Amniotic stem cell (primary cell): ENCODE data around the gene CRYBG2.
"Not testable (repeated sequence)": the region's sequence is repeated elsewhere in the genome, so short reads cannot be mapped to it uniquely, and the experiment has no call there.

Experiments used
- DNase-seq: peaks from one replicate; lab custom pipeline; 2025; lab: John Stamatoyannopoulos, UW

Gene CRYBG2

DNA sequence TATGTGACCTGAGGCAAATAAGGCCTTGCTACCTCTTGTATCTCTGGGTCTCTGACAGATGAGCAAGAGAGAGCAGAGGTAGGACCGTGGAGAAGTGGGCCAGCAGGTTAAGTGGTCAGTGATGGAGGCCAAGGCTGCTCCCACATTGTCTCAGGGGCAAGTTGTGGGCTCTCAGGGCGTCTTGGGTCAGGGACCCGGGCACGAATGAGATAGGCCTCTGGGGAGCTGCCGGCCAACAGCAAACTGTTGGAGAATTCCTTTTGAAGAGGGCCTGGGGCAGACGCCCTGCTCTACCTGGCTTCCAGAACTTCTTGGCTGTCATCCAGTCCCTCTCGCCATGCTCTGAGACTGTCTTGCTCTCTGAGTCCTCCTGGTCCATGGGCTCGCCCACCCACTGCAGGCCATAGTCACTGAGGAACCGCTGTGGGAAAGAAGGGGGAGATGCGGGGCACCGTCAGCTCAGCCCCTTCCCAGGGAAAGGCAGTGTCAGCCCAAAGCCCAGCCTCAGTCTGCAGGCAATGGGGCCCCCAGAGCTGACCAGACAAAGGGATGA, 59.9 kb downstream of the CRYBG2 start:
- no peak for DNase-seq

DNA sequence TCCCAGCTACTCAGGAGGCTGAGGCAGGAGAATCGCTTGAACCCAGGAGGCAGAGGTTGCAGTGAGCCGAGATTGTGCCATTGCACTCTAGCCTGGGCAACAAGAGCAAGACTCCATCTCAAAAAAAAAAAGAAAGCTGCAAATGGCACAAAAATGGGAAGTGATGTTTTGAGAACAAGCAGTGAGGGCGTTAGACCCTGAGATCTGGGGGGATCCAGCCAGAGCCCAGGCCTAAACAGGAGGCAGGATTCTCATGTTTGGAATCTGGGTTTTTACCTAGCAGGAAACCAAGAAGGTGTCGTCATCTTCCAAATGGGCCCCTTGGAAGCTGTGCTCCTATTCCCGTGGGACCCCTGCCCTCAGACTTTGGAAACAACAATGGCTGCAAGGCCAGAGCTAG, 61.2 kb downstream of the CRYBG2 start:
- not testable (repeated sequence) for DNase-seq

DNA sequence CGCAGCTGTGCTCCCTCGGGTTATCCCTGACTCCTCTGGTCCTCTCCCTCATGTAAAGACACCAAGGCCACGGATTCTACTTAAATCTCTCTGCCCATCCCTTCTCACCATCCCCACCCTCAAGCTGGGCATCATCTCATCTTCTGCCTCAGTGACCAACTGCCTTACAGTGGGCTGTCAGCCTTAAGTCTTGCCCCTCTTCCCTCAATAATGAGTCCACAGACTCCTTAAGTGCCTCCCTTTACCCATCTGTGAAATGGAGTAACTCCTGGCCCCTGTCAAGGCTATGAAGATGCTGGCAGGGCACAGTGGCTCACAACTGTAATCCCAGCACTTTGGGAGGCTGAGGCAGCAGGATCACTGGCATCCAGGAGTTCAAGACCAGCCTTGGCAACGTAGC, 62.0 kb downstream of the CRYBG2 start:
- DNase-seq, result no peak

- DNase-seq, result no peak
These were observed 62.5 kb downstream of the CRYBG2 start for GRCh38 chr1:26291433-26291832.

DNA sequence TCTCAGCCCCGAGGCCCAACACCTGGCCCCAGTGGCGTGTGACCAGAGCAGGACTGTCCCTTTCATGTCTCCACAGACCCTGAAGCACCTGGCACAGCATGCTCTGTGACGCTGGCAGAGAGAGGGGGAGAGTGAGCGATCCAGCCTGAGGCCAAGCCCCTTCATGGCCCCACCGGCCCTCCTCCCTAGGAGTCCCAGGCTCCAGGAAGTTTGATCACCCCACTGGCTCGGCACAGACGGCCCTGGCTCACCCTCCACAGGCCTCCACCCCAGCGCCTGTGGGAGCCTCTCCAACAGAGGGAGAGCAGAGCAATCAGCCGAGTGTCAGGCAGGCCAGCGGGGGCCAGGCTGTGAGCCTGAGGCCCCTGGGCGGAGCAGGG, 63.1 kb downstream of the CRYBG2 start:
- no peak for DNase-seq

DNA sequence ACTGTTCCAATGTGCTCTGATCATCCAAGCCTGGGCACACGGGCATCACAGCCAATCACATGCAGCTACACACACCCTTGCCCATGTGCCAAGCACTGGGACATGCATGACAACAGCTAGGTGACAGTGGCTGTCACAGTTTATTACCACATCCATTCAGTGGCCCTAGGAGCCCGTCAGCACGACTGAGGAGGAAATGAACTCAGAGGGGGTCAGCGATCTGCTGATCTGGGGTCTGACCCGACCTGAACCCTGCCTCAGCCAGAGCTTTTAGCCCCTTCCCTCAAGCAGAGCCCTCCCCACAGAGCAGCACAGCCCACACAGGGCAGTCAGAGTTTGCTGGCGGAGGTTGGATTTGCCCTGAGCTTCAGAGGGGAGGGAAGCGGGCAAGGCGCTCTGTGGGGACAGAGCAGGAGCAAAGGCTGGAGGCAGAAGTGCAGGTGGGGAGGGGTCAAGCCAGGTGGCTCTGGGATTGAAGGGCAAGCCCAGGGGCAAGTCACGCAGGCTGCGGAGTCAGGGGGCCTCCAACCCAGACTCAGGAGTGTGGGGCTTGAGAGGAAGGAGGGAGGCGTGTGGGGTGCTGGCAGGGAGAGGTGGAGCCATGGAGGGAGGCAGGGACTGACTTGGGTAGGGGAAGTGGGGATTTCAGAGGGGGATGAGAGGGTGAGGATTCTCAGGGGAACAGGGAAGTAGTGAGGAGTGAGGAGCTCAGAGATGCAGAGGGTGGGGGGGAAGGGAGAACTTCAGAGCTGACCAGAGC, 63.6 kb downstream of the CRYBG2 start:
- no peak for DNase-seq

DNA sequence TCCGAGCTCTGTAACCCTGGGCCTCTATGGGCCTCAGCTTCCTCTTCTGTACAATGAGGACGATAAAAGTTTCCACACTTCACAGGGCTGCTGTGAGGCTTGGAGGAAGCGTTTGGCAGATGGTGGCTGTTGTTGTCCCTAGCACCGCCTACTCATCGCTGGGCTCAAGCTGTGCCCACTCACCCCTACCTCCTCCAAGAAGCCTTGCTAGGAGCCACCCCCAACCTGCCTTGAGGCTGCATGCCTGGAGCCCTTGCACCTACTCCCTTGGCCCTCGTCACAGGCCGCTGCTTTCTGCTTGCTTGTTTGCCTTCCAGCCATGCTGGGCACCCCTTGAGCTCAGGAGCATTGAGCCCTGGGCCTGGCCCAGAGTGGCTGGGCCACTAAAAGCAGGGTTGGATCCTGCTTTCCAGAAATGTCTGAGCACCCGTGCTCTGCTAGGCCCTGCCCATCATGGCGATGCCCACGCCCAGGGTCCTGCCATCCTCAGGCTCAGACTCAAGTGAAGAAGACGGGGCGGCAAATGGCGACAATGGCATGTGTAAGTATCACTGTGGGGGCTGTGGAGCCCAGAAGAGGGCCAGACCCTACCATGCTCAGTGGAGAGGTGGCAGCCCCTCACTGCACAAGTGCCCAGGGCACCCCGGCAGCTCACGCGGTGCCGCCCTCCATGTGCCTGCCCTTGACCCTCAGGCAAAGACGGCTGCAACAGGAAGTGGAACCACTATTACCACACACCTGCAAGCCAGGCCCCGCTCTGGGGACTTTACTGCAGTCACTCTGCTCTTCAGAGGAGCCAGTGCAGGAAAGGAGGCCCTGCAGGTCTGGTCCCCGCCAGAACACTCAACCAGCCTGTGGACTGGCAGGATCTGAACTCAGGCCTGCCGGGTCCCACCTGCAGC, 64.5 kb downstream of the CRYBG2 start:
- no peak for DNase-seq

DNA sequence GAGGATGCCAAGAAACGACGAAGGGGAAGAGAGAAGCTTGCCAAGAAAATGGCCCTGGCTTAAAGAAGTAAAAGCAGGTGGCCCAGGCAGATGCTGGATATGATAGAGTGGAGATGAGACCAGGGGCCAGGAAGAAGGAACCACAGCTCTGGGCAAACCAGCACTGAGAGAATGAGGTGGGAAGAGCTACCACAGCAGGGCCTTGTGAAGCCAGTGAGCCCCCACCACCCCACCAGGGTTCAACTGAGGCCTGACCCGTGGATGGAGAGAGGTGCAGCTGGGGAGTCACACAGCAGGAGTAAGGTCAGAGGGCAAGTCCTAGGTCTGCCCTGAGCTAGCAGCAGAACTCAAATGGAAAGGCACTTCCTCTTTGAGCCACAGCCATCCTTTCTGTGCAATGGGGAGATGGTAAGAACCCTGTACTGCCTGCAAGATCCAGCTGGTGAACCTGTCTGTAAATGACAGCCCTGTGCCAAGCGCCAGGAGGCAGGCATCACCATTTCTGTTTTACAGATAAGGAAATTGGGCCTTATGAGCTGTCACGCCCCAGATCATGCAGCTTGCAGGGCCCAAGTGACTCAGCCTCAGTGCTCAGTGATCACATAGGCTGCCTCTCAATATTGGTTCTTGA, 65.5 kb downstream of the CRYBG2 start:
- DNase-seq, result no peak

GRCh38 chr1:26287811-26288210, 66.1 kb downstream of the CRYBG2 start:
- DNase-seq, result no peak

DNA sequence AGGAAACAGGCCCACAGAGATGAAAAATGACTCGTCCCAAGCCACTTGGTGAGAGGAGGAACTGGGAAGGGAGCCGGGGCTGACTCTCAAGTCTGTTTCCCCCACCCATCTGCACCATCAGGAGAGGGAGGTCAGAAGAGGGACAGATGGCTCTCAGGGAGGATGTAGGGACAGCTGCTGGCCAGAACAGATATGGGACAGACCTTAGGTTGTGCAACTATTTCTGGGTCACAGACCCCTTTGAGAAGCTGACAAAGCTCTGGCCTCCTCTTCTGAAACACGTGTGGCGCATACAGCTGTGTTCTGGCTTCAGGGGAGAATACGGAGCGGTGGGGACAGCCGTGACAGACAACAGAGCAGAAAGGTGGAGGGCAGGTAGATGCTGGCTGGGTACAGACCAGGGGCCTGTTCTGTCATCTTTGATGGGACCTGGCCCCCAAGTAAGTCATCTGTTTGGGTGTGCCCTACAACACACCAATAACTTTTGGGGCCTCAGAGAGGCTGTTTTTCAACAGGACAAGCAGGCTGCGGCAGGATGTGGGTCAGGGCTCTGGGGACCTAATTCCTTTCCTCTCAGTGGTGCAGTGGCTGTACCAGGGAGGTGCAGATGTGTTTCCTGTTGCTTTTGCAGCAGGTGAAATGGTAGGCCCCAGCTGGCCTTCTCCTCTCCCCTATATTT, 66.8 kb downstream of the CRYBG2 start:
- DNase-seq, result no peak

DNA sequence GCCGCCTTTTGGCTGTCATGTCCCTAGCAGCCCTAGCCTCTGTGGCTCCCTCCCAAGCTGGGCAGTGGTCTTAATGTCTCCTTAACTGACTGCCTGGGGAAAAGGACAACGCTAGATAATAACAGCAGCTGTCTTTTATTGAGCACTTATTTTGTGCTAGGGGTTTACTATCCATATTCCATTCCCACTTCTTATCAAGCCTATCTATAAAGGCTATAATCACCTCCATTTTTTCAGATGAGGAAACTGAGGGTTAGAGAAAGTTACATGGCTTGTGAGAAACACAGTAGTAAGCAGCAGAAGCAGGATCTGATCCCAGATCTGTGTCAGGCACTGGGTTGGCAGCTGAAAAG, 67.9 kb downstream of the CRYBG2 start:
- no peak for DNase-seq

DNA sequence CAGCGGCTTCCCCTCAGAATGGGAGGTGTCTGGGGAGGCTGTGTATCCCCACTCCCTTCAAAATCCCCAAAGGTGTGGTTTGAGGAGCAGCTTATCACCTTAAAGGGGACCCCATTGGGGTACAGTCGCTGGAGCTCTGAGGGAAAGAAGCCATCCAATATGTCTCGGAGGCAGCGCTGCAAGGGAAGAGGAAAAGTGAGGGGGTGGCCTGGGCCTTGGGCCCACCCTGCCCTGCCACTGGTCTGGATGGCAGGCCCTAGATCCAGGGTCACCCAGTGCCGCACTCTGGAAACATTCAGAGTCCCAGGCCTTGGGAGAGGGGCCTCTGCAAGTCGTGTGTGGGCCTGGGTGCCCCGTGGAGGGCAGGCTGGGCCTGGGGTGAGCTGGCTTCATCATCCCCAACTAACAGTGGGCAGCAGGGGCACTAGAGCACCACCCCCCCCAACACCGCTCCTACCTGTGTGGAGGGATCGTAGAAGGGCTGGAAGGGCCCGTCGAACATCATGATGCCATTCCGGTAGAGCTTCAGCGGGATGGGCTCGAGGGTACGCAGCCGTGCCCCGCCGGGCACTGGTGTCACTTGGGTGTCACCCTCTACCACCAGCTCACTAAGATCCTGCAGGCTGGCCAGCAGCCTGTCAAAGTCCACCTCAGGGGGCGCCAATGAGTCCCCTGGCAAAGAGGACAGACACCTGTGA, 68.4 kb downstream of the CRYBG2 start:
- DNase-seq, result no peak

DNA sequence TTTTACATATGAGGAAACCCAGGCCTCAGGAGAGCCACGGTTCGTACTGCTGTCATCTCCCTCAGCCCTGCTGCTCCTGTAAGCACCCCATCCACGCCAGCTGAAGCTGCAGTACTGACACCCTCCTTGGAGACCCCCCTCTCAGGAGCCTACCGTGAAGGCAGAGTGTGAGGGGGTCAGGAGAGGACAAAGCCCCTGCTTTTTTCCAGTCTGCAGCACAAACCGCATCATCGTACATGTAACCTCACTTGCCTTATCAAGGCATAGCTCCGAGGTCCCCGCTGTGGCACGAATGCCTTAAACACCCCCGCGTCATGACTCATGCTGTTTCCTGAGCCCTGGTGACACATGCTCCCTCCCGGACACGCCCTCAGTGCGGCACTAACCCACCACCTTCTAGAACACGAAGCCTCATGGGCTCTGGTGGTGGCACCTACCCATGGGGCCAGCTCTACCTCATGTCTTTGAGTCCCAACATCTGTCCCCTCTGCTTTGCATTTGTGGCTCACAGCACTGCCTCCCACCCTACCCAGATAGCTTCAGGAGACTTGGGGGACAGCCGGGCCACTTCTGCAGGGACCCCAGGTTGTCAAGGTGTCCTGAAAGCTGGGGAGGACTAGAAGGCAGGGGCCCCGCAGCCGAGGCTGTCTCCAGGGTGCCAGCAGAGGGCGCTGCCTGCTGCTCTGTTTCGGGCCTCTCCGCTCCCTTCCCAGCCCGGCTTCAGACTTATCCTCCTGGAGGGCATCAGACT, 69.2 kb downstream of the CRYBG2 start:
- DNase-seq, result peak; percentile 92

DNA sequence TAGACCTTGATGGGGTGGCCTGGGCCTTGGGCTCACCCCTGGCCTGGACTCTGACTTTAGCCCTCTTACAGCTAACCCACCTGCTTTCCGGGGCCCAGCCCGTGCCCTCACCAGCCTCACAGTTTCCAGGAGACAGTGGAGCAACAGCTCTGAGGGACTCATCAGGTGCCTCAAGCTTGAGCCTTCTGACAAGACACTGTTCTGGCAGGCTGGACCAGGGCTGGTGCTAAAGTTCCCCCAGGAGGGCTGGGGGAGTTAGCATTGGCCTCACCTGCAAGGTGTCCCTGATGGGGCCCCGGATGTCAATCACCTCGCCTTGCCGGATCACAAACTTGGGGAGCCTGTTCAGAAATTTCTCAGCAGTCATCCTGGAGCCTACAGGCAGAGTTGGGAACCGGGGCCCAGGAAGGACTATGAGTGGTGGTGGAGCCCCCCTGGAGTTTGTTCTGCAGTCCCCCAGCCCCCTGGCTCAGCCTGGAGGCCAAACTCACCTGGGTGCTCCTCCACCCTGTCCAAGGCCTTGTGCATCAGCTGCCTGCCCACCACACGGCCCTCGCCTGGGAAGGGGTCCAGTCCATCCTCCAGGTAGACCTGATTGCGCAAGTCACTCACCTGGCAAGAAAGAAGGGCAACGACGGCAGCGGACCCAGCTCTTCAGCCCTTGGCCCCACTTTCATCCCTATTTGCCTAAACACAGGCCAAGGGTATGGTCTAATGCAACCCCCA, 69.9 kb downstream of the CRYBG2 start:
- no peak for DNase-seq

DNA sequence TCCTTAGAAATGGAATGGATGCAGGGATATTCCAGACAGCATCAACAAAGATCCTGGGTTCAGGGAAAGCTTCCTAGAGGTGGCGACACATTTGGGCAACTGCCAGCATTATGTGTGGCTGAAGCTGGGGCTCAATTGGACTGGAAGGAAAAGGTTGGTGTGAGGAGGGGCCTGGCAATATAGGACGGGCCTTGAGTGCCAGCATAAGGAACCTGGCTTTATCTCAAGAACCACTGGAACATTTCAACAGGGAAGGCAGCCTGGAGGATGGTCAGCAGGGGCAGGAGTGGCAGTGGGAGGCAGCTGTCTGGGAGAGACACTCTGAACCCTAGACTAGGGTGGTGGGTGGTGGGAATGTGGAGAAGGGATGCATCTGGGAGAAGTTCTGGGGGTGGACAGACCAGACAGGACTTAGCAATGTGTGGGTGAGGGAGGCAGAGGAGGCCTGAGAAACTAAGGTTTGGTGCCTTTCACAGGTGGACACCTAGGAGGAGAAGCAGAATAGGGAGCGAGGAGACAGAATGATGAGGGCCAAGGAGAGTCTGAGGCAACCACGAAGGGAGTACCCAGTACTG, 70.6 kb downstream of the CRYBG2 start:
- DNase-seq, result no peak

GRCh38 chr1:26282401-26282918, 71.5 kb downstream of the CRYBG2 start:
- no peak for DNase-seq

- no peak for DNase-seq
These were observed 72.0 kb downstream of the CRYBG2 start for GRCh38 chr1:26281971-26282370.

DNA sequence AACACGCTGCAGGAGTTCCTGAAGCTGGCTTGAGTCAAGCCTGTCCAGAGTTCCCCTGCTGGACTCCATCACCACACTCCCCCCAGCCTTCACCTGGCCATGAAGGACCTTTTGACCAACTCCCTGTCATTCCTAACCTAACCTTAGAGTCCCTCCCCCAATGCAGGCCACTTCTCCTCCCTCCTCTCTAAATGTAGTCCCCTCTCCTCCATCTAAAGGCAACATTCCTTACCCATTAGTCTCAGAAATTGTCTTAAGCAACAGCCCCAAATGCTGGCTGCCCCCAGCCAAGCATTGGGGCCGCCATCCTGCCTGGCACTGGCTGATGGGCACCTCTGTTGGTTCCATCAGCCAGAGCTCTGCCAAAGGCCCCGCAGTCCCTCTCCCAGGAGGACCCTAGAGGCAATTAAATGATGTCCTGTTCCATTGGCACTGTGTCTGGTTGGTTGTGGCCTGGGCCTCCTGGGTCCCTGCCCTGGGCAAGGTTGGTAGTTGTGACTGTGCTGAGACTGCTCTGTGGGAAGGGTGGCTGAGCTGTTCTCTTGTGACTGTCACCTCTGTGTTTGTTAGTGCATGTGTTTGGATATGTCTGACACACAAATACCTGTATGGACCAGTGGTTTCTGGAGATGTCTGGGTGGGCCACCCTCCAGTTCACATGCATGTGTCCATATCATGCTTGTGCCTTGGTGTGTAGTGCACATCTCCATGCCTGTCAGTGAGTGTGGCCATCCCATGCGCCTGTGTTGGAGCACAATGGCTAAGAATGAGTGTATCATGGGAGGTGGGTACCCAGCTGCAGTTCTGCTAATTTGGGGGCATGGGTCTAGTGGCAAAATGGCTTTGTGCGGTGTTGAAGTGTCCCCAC, 72.6 kb downstream of the CRYBG2 start:
- DNase-seq, result no peak
